HG02798 (cell line): ENCODE measurements around the gene MIOS.
A peak's percentile ranks its signal among the peaks of the same experiment; 100 is the strongest.
"Not testable (repeated sequence)": the region's sequence is repeated elsewhere in the genome, so short reads cannot be mapped to it uniquely, and the experiment has no call there.

Experiments used
- ATAC-seq: cut with Tn5 transposase; IDR thresholded peaks from one replicate; pipeline ENCODE4 v1.9.1; 2021; ENCODE audit warnings: mild to moderate bottlenecking; ENCODE audit not compliant: unreplicated experiment, poor library complexity

The MIOS gene

GRCh38 chr7:7554021-7554432, 12.7 kb upstream of the MIOS start:
- ATAC-seq, result no peak

GRCh38 chr7:7554649-7555575, 11.8 kb upstream of the MIOS start:
- no peak for ATAC-seq

- no peak for ATAC-seq
Measured at GRCh38 chr7:7556852-7557251, 9.8 kb upstream of the MIOS start.

GRCh38 chr7:7557252-7557651, 9.4 kb upstream of the MIOS start:
- ATAC-seq, result no peak

- not testable (repeated sequence) for ATAC-seq
Measured at GRCh38 chr7:7561591-7561990, 5.1 kb upstream of the MIOS start.

GRCh38 chr7:7562736-7563135, 3.9 kb upstream of the MIOS start:
- no peak for ATAC-seq

GRCh38 chr7:7563269-7563668, 3.4 kb upstream of the MIOS start:
- no peak for ATAC-seq

GRCh38 chr7:7563813-7564212, 2.9 kb upstream of the MIOS start:
- ATAC-seq, result no peak

GRCh38 chr7:7564323-7564780, 2.3 kb upstream of the MIOS start:
- ATAC-seq, result no peak

- ATAC-seq, result no peak
Measured at GRCh38 chr7:7565018-7565680, 1.5 kb upstream of the MIOS start.

- peak; percentile 19 for ATAC-seq
Measured at GRCh38 chr7:7565746-7566650, 686 bp upstream of the MIOS start.

GRCh38 chr7:7567898-7568531, 1.3 kb downstream of the MIOS start:
- no peak for ATAC-seq

GRCh38 chr7:7568553-7568952, 1.9 kb downstream of the MIOS start:
- no peak for ATAC-seq

- peak; percentile 30 for ATAC-seq
Measured at GRCh38 chr7:7569081-7569527, 2.4 kb downstream of the MIOS start.

GRCh38 chr7:7569615-7570014, 2.9 kb downstream of the MIOS start:
- no peak for ATAC-seq

- ATAC-seq, result no peak
Measured at GRCh38 chr7:7570584-7570983, 3.9 kb downstream of the MIOS start.

GRCh38 chr7:7573701-7574100, 7.0 kb downstream of the MIOS start:
- no peak for ATAC-seq

GRCh38 chr7:7576344-7576743, 9.7 kb downstream of the MIOS start:
- no peak for ATAC-seq

GRCh38 chr7:7577888-7578287, 11.2 kb downstream of the MIOS start:
- ATAC-seq, result no peak

GRCh38 chr7:7579638-7580037, 13.0 kb downstream of the MIOS start:
- ATAC-seq, result no peak
